HG03280 (cell line): ENCODE results near the gene GNAS.

Experiments
- ATAC-seq: cut with Tn5 transposase; IDR thresholded peaks from one replicate; pipeline ENCODE4 v1.9.1; 2021; ENCODE audit warnings: mild to moderate bottlenecking, moderate library complexity; ENCODE audit not compliant: unreplicated experiment

The GNAS gene

GRCh38 chr20:58894652-58895447 is 42.3 kb downstream of the GNAS start:
- ATAC-seq: no peak

- ATAC-seq: no peak
These were observed 43.1 kb downstream of the GNAS start for GRCh38 chr20:58895448-58896180.

DNA sequence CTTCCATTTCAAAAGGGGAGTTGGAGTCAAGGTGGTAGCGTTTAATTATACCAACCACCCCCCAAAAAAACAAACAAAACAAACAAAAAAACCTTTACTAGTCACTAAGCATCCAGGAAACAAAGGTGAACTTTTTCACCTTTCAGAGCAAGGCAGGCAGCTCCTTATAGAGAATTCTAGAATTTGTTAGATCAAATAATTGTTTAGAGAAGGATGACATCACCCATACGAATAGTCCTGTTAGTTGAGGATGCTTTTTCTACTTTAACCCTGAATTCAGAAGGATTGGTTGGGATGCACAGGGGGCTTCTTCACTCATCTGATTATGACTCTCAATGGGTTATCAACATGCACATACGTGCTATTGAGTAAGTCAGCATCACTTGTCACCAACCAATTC is 44.3 kb downstream of the GNAS start:
- no peak for ATAC-seq

DNA sequence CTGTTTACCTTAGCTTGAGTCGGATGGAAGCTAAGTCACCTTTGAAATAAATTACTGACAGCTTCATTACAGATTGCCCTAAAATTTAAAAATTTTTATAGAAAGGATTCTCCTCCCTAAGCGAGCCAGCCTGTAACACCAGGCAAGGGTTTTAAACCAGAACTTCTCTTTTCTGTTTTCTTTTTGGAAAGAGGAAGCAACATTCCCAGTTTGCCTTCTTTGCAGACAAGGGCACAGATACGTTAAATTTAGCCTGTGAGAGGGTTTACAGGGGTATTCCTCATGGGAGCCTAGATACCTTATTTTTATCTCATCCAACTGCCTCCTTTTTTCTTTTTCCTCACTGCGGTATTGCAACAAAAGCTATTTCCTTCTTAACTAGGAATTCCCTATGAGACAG is 45.0 kb downstream of the GNAS start:
- ATAC-seq: no peak

GRCh38 chr20:58898629-58899408 is 46.3 kb downstream of the GNAS start:
- ATAC-seq: no peak

GRCh38 chr20:58899512-58899911 is 47.0 kb downstream of the GNAS start:
- ATAC-seq: no peak

DNA sequence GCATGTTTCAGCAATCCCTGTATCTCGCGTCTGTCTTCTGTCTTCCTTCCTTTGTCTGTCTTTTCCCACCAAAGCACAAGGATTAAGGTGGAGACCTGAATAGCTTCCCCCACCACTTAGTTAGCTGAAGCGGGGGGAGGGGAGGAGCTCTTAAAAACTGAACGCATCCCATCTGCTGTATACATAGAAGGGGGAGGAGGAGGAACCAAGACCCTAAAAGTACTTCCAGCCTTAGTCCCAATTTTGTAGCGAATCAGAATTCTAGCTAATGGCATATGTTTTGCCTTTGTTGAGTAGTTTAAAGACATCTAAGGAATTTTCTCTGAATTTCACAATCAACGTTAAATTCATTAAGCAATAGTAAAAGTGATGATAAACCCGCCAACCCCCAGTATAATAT is 47.9 kb downstream of the GNAS start:
- no peak for ATAC-seq

- no peak for ATAC-seq
These were observed 49.2 kb downstream of the GNAS start for GRCh38 chr20:58901488-58902402.

DNA sequence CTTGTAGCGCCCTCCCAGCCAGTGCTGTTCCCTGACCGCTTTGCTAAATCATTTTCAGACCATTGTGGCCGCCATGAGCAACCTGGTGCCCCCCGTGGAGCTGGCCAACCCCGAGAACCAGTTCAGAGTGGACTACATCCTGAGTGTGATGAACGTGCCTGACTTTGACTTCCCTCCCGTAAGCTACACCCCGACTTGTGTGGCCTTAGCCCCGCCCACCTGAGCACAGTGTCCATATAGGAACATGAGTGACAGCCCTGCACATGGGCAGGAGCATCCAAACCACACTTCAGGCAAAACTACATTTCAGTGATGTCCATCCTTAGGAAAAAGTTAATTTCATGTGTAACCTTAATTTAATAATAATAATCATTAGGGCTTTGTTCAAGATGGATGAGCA is 51.1 kb downstream of the GNAS start:
- ATAC-seq: no peak

DNA sequence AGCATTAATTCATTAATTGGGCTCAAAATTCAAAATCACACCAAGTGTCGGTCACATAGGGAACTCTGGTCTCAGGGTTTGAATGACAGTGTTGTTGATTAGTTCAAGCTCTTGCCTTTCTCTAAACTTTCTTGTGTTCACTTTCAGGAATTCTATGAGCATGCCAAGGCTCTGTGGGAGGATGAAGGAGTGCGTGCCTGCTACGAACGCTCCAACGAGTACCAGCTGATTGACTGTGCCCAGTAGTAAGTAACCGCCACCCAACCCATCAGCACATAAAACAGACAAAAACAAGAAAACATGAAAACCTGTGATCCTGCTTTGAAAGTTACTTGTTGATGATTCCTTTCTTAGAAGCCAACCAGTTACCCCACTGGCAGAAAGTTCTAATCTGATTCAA is 52.7 kb downstream of the GNAS start:
- no peak for ATAC-seq

DNA sequence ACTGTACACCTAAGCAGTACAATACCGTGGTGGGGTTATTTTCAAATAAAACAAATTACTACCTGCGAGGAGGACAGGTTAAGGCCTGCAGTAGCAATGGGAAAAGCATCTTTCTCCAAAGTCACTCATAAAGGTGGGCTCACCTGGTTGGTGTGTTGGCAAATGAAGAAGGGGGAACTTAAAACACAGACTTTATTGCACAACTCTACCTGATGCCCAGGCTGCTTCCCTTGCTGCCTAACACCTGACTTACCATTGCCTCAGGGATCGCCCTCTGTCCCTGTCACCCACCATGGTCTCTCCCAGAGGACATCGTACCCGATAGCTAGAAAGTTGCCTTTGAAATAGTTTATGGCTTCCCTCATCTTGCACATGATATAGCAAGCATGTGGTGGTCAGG is 53.6 kb downstream of the GNAS start:
- ATAC-seq: no peak

DNA sequence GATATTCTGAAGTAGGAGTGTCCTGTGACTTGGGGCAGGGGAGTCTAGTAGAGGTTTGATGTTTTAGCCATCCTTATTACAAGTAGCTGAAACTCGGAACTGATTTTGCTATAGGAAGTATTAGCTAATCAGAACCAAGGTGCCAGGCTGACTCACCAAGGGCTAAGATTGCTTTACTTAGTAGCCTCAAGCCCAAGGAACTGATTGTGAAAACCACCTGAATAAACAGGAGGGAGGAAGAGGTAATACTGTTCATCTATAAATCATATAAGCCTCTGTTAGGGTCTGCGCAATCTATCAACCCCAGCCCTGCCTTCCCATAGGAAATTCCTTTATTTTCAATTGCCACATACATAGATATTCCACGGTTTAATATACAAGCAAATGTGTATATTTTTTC is 54.4 kb downstream of the GNAS start:
- ATAC-seq: no peak

- peak; percentile 80 for ATAC-seq
These were observed 55.0 kb downstream of the GNAS start for GRCh38 chr20:58907320-58908137.

- ATAC-seq: no peak
These were observed 55.7 kb downstream of the GNAS start for GRCh38 chr20:58908221-58908620.

DNA sequence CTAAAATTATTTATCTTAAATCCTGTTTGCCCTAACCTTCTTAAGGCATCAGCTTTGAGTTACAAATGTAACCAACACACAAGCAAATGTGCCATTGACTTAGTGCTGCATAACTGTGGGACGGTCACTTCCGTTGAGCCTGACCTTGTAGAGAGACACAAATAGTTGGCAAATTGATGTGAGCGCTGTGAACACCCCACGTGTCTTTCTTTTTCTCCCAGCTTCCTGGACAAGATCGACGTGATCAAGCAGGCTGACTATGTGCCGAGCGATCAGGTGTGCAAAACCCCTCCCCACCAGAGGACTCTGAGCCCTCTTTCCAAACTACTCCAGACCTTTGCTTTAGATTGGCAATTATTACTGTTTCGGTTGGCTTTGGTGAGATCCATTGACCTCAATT is 56.4 kb downstream of the GNAS start:
- no peak for ATAC-seq

DNA sequence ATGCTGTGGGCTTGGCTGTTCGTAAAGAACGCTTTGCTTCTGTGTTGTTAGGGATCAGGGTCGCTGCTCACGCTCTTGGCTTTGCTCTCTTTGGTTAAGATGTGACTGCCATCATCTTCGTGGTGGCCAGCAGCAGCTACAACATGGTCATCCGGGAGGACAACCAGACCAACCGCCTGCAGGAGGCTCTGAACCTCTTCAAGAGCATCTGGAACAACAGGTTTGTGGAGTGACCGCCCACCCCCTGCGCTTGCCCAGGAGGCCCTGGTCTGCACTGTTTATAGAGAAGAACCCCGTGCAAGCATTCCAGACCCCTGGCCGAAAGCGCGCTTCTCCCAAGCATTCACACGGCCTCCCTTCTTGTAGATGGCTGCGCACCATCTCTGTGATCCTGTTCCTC is 57.1 kb downstream of the GNAS start:
- ATAC-seq: no peak

GRCh38 chr20:58910473-58910872 is 58.0 kb downstream of the GNAS start:
- ATAC-seq: no peak

DNA sequence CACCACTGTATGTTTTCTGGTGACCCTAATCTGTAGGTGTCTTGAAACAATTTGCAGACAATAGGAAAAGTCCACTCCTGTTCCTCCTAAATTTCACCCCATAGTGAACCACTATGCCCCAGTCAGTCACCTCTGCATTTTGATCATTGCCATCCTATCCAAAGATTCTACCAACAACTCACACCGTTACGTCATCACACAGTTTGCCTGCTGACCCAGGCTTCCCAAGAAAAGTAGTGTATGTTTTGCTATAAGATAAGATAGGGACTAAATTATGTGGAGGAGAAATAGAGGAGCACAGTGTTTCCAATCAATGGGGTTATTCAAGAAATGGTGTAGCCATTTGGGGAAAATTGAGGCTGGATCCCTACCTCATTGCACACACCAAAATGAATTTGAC is 58.8 kb downstream of the GNAS start:
- ATAC-seq: no peak

GRCh38 chr20:58911970-58912369 is 59.5 kb downstream of the GNAS start:
- no peak for ATAC-seq

- no peak for ATAC-seq
These were observed 60.6 kb downstream of the GNAS start for GRCh38 chr20:58913079-58913478.
